HG03060 (cell line): ENCODE results near the gene GTF2E1.

Experiments
- ATAC-seq: cut with Tn5 transposase; IDR thresholded peaks from one replicate; pipeline ENCODE4 v1.9.1; 2021; ENCODE audit warnings: low read depth, moderate number of reproducible peaks; ENCODE audit not compliant: unreplicated experiment

Gene GTF2E1

DNA sequence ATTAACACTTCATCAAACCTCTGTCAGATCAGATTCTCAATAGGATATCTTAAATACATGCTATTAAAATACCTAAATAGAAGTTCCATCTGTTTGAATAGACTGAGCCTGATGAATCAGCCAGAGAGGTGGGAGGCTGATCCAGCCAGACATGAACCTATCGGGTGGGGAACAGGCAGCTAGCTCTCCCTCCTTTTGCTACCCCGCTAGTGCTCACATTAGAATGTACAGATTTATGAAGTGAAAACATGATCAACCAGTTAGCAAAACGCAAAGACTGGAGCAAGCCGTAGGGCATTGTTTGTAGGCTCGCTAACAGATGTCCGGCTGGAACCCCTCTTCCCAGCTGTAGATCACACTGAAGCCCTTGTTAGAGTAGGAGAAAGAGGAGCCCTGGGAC, 54.4 kb downstream of the GTF2E1 start:
- ATAC-seq, result no peak

DNA sequence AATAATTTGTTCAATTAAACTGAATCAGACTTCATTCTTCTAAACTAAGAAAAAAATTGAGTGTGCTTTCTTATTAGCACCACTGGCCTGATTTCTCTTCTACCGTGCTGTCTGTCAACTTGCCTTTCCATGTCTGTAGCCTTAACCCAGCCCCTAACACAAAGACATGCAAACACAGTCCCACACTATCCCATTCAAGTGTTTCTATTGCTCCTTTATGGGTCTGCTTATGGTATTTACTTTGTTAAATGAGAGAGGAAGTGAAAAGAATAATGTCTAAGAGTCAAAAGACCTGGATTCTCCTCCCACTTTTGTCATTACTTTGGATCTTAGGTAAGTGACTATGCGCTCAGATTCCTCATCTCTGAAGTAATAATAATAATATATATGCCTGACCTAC, 55.3 kb downstream of the GTF2E1 start:
- ATAC-seq, result no peak

- ATAC-seq, result no peak
These were observed 55.8 kb downstream of the GTF2E1 start for GRCh38 chr3:120798346-120798745.

DNA sequence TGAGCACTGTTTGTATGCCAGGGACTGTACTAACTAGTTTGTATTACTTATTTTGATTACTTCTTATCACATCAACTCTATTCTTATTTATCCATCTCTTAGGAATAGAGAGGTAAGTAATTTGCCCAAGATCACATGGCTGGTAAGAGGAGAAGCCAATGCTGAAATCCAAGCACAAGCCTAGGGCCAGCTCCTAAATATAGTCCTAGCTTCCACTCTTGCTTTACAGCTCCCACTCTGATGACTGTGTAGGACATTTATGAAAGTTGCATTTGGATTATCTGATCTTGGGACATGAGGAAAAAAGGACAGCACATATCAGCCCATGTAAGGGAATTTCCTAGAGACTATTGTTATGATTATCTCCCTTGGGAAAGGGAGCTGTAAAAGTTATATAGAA, 58.1 kb downstream of the GTF2E1 start:
- no peak for ATAC-seq

DNA sequence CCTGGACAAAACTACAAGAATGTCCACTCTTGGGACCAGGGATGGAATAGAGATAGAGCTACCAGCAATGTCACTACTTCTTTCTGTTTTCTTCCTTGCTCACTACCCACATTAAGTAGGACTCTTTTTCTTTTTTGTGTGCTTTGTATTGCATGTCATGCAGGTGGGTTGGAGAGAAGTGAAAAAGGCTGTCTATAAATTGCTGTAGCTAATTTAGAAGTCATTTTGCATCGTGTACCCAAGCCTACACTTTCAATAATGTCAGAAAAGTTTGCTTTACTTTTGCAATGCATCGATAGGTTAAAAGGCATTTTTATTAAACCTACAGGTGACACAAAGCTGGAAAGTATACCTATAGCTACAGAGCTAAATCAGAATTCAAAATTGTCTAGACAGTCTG, 58.9 kb downstream of the GTF2E1 start:
- ATAC-seq, result no peak

DNA sequence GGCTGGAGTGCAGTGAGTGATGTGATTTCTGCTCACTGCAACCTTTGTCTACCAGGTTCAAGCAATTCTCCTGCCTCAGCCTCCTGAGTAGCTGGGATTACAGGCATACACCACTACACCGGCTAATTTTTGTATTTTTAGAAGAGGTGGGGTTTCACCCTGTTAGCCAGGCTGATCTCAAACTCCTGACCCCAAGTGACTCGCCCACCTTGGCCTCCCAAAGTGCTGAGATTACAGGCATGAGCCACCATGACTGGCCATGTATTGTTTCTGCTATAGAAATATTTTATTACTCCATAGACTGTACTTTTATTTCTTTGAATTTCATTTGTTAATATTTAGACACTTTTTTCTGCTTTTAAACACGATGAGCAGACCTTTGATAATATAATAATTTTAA, 60.4 kb downstream of the GTF2E1 start:
- no peak for ATAC-seq

DNA sequence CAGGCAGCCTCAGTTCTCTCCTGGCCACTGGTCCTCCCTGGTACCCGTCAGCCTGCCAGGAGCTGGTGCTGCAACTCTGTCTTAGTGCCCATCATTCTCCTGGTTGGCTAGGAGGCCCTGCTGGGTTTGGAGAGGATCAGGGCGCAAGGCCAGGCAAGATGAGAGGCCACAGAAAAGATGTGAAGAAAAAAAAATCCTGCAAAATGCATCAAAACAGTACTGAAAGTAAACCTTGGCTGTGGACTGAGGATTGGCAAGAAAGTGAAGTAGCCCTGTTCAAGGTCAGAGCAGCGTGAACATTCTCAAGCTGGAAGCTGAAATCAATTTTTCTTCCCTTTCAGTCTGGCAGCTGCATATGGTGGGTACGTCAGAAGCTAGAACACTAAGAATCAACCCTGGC, 74.2 kb downstream of the GTF2E1 start:
- ATAC-seq, result no peak

DNA sequence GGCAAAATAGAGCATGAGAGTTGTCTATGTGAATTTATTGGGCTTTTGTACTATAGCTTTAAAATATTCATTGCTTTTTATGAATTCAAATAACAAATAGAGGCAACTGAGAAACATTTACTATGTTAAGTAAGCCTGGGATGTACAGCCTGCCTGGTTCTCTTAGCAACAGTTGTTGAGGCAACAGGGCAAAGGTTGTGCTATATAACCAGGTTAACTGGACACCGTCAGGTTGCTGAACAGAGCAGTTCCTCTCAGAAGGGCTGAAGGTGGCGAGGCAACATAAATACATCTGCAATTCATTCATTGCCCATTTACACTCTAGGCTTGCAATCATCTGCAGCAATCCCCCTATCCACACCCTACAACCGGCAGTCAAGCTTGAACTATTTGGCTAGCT, 78.2 kb downstream of the GTF2E1 start:
- ATAC-seq, result no peak

DNA sequence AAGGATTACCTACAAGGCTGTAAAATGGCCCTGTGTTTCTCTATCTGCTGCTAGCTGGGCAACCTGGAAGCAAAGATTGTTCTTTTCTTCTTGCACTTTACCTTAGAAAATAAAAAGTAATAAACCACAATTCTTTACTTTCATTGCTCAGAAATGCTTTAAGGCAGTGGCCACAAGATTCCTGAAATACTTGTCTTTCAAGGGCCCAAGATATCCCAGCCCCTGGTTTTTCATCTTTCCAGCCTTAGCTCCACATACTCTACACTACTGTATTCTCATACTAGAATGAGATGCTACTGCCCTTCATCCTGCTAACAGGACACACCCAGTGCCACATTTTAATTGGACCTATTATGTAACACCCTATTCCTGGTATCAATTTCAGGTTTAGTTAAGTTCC, 78.9 kb downstream of the GTF2E1 start:
- ATAC-seq, result no peak

GRCh38 chr3:120823156-120823555, 80.6 kb downstream of the GTF2E1 start:
- no peak for ATAC-seq

- ATAC-seq, result no peak
These were observed 82.1 kb downstream of the GTF2E1 start for GRCh38 chr3:120824613-120825012.

DNA sequence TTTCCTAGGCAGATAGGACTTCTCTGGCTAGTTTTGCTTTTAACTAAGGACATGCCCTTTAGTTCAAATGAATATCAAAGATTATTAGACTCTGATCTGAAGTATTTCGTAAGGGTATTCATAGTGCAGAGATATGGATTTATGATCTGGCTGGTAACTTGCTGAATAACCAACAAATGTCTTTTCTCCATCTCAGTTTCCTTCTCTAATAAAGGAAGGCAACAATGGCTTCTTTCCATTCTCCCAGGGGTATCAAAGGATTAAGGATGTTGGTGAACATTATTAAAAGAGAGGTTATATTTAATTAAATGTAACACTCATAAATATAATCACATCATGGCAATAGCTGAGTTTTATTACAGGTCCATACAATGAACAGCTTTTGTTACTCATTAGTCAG, 86.3 kb downstream of the GTF2E1 start:
- no peak for ATAC-seq

GRCh38 chr3:120831066-120831465, 88.5 kb downstream of the GTF2E1 start:
- no peak for ATAC-seq
